Measurements from ENCODE around the gene ATXN1. TPM values are rescaled to one million over a fixed set of nuclear protein-coding genes. Genes with fewer than 3 reads are reported as not detected.

The ATXN1 gene
- total RNA-seq, 1 donor = 45.3 TPM

GRCh38 chr6:16318953-16319720, 442.1 kb downstream of the ATXN1 start:
- no peak for DNase-seq (ENCODE audit: low read depth)
- no peak overlapping the region for H3K4me3 ChIP-seq (ENCODE audit: low read depth, low read length)
- TF ChIP-seq, protein P1, sequence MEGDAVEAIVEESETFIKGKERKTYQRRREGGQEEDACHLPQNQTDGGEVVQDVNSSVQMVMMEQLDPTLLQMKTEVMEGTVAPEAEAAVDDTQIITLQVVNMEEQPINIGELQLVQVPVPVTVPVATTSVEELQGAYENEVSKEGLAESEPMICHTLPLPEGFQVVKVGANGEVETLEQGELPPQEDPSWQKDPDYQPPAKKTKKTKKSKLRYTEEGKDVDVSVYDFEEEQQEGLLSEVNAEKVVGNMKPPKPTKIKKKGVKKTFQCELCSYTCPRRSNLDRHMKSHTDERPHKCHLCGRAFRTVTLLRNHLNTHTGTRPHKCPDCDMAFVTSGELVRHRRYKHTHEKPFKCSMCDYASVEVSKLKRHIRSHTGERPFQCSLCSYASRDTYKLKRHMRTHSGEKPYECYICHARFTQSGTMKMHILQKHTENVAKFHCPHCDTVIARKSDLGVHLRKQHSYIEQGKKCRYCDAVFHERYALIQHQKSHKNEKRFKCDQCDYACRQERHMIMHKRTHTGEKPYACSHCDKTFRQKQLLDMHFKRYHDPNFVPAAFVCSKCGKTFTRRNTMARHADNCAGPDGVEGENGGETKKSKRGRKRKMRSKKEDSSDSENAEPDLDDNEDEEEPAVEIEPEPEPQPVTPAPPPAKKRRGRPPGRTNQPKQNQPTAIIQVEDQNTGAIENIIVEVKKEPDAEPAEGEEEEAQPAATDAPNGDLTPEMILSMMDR (IDR thresholded peaks at IDR 0.05; ENCODE audit: insufficient read depth, low read depth, low read length) = no peak

DNA sequence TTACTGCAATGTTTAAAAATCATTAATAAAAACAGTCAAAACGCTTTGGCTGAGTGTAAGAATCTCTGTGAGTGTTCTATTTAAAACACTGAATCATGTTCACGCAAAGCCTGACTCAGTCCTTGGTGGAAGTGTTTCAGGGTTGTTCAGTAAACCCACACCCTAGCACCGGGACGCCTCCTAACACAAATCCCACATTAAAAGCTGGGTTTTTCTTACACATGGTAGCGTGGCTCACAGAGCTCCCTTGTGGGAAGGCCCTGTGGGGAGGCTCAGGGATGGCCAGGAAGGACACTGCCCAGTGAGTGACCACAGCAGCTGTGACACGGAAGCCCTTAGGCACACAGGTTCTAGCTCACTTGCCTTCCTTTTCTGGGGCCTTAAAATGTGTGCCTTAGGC, 442.7 kb downstream of the ATXN1 start:
- TF ChIP-seq, protein P1 (IDR thresholded peaks at IDR 0.05; ENCODE audit: insufficient read depth, low read depth, low read length) = no peak
- DNase-seq (ENCODE audit: low read depth) = peak; percentile 62
- no peak overlapping the region for H3K4me3 ChIP-seq (ENCODE audit: low read depth, low read length)

GRCh38 chr6:16316741-16317251, 444.5 kb downstream of the ATXN1 start:
- DNase-seq (ENCODE audit: low read depth) = no peak
- no peak overlapping the region for H3K4me3 ChIP-seq (ENCODE audit: low read depth, low read length)
- TF ChIP-seq, protein P1 (IDR thresholded peaks at IDR 0.05; ENCODE audit: insufficient read depth, low read depth, low read length) = peak; percentile 84

DNA sequence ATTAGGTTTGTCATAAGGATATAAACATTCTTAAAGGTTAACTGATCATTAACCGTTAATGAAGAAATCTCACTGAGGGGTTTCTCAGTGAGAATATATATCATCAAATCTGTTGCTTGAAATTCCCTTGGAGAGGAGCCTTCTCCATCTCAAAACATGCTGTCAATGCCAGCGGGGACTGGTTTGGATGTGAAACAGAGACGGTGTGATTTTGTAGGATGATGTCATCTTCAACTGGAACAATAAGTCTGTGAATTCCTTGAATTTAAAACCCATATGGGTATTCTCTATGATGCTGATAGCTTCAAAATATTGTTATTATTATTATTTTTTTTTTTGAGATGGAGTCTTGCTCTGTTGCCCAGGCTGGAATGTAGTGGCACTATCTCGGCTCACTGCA, 447.0 kb downstream of the ATXN1 start:
- TF ChIP-seq, protein P1 (IDR thresholded peaks at IDR 0.05; ENCODE audit: insufficient read depth, low read depth, low read length) = no peak
- no peak overlapping the region for H3K4me3 ChIP-seq (ENCODE audit: low read depth, low read length)
- no peak for DNase-seq (ENCODE audit: low read depth)

- DNase-seq (ENCODE audit: low read depth) = no peak
- H3K4me3 ChIP-seq (ENCODE audit: low read depth, low read length) = no peak overlapping the region
- TF ChIP-seq, protein P1 (IDR thresholded peaks at IDR 0.05; ENCODE audit: insufficient read depth, low read depth, low read length) = no peak
Observed at GRCh38 chr6:16313732-16314131, 447.5 kb downstream of the ATXN1 start.

DNA sequence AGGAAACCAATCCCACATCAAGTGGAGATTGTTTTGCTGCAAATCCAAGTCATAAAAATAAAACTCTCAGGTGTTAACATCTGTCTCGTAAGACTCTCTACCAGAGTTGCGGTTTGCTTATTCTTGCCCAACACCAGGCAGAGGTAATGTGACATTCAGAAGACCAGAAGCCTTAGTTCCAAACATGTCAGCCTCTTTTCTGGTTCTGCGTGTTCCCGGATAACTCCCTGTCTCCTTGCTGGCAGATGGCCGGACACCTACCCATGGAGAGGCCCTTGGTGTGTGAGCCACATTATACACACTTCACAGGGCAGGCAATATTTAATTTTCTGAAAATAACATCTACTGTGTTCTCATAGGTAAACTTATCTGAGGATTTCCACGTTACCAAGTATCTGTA, 449.5 kb downstream of the ATXN1 start:
- TF ChIP-seq, protein P1 (IDR thresholded peaks at IDR 0.05; ENCODE audit: insufficient read depth, low read depth, low read length) = no peak
- no peak for DNase-seq (ENCODE audit: low read depth)
- no peak overlapping the region for H3K4me3 ChIP-seq (ENCODE audit: low read depth, low read length)
